ENCODE data around the gene TFF3.

DNA sequence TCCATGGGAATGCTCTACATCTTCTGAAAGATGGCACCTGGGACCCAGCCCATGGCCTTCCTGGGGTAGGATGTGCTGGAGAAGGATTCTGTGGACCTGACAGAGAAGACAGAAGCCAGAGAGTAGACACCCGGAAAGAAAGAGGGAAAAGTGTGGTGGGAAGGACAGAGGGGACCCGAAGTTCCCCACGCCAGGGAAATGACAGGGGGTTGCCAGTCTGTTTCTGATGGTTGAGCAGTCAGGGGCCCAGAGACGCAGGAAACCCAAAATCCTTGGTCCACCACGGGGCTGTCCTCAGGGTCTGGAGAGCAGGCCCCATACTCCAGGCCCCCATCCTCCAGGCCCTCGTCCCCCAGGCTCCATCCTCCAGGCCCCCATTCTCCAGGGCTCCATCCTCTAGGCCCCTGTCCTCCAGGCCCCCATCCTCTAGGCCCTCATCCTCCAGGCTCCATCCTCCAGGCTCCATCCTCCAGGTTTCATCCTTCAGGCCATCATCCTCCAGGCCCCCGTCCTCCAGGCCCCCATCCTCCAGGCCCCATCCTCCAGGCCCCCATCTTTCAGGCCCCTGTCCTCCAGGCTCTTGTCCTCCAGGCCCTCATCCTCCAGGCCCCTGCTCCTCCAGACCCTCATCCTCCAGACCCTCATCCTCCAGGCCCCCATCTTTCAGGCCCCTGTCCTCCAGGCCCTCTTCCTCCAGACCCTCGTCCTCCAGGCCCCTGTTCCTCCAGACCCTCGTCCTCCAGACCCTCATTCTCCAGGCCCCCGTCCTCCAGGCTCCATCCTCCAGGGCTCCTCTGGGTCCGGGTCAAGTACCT lies 36.6 kb upstream of the TFF3 start:
- TF ChIP-seq, protein P1, sequence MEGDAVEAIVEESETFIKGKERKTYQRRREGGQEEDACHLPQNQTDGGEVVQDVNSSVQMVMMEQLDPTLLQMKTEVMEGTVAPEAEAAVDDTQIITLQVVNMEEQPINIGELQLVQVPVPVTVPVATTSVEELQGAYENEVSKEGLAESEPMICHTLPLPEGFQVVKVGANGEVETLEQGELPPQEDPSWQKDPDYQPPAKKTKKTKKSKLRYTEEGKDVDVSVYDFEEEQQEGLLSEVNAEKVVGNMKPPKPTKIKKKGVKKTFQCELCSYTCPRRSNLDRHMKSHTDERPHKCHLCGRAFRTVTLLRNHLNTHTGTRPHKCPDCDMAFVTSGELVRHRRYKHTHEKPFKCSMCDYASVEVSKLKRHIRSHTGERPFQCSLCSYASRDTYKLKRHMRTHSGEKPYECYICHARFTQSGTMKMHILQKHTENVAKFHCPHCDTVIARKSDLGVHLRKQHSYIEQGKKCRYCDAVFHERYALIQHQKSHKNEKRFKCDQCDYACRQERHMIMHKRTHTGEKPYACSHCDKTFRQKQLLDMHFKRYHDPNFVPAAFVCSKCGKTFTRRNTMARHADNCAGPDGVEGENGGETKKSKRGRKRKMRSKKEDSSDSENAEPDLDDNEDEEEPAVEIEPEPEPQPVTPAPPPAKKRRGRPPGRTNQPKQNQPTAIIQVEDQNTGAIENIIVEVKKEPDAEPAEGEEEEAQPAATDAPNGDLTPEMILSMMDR (IDR thresholded peaks at IDR 0.05; ENCODE audit: poor library complexity), result no peak
- no peak for TF ChIP-seq EZH2 (IDR thresholded peaks at IDR 0.05; ENCODE audit: borderline replicate concordance)
